ENCODE measurements around the gene AQP2.

DNA sequence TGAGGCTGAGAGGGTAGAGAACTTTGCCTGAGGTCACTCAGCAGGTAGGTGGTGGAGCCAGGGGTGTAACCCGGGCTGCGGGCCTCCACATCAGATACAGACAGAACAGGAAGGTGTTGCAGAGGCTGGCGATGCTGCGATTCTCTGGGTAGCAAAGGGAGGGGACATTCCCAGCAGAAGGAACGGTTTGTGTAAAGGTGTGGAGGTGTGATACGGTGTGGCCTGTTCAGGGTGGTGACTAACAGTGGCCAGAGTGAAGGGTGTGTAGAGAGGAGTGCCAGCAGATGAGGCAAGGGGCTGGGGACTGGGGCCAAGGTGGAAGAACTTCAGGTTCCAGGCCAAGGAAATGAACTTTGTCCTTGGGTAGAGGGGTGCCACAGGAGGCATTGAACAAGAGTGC lies 28.6 kb upstream of the AQP2 start:
- TF ChIP-seq, protein P1, sequence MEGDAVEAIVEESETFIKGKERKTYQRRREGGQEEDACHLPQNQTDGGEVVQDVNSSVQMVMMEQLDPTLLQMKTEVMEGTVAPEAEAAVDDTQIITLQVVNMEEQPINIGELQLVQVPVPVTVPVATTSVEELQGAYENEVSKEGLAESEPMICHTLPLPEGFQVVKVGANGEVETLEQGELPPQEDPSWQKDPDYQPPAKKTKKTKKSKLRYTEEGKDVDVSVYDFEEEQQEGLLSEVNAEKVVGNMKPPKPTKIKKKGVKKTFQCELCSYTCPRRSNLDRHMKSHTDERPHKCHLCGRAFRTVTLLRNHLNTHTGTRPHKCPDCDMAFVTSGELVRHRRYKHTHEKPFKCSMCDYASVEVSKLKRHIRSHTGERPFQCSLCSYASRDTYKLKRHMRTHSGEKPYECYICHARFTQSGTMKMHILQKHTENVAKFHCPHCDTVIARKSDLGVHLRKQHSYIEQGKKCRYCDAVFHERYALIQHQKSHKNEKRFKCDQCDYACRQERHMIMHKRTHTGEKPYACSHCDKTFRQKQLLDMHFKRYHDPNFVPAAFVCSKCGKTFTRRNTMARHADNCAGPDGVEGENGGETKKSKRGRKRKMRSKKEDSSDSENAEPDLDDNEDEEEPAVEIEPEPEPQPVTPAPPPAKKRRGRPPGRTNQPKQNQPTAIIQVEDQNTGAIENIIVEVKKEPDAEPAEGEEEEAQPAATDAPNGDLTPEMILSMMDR (conservative IDR thresholded peaks at IDR 0.05; ENCODE audit: low read length): no peak
- no peak for TF ChIP-seq EZH2phosphoT487 (IDR thresholded peaks at IDR 0.05; ENCODE audit: borderline replicate concordance)
